GM10248 (cell line): ENCODE data around the gene RPS15.

Experiments used
- CTCF ChIA-PET: fragments of 300-600 bp; sonication (Branson Sonifier 250); formaldehyde crosslinking; extraction: SDS; loops from one replicate; lab custom pipeline; 2021; ENCODE audit warnings: antibody characterized with exemption; lab: Yijun Ruan, JAX
- POLR2A ChIA-PET: fragments of 350-650 bp; sonication (Branson Sonifier 250); formaldehyde crosslinking; extraction: SDS; loops from one replicate; lab custom pipeline; 2020; ENCODE audit warnings: antibody characterized with exemption; lab: Yijun Ruan, JAX
- DNase-seq: peaks from one replicate; pipeline ENCODE4 v3.0.0; 2012; ENCODE audit errors: extremely low spot score
- CTCF ChIP-seq: IDR thresholded peaks from 2 replicates; pipeline ENCODE4 v1.5.1; 2012; ENCODE audit warnings: mild to moderate bottlenecking, low read depth; ENCODE audit errors: extremely low read depth, missing control alignments, control extremely low read depth

RPS15 gene

GRCh38 chr19:1392939-1393530 is 45.2 kb upstream of the RPS15 start:
- POLR2A ChIA-PET: no interaction called here
- no peak for TF ChIP-seq CTCF
- CTCF ChIA-PET: no interaction called here
- DNase-seq: no peak

GRCh38 chr19:1393841-1394240 is 44.4 kb upstream of the RPS15 start:
- no peak for TF ChIP-seq CTCF
- ChIA-PET CTCF (no interaction called here), POLR2A (interaction anchor here (1.6 kb wide), 1 partner anchor 125 kb away, joined by 4 read pairs; no protein-coding TSS in a partner anchor)
- DNase-seq: no peak

- CTCF ChIA-PET: no interaction called here
- no peak for DNase-seq
- no peak for TF ChIP-seq CTCF
- POLR2A ChIA-PET: interaction anchor here (1.6 kb wide), 1 partner anchor 126 kb away, joined by 4 read pairs; no protein-coding TSS in a partner anchor
Observed at GRCh38 chr19:1394252-1395193, 43.7 kb upstream of the RPS15 start.

GRCh38 chr19:1395194-1396018 is 42.8 kb upstream of the RPS15 start:
- no peak for TF ChIP-seq CTCF
- ChIA-PET CTCF (no interaction called here), POLR2A (interaction anchor here (1.4 to 1.6 kb wide), 2 partner anchors 126 to 127 kb away, joined by 4 read pairs; partner anchors contain the start of gene CIRBP)
- DNase-seq: no peak

- ChIA-PET CTCF (no interaction called here), POLR2A (interaction anchor here (1.4 kb wide), 1 partner anchor 127 kb away, joined by 4 read pairs; the partner anchor contains the start of gene CIRBP)
Observed at GRCh38 chr19:1396019-1396767, 42.0 kb upstream of the RPS15 start.

More at GRCh38 chr19:1396019-1396767, 42.0 kb upstream of the RPS15 start:
- no peak for TF ChIP-seq CTCF
- no peak for DNase-seq
